ENCODE data around the gene TCOF1.

The TCOF1 gene

DNA sequence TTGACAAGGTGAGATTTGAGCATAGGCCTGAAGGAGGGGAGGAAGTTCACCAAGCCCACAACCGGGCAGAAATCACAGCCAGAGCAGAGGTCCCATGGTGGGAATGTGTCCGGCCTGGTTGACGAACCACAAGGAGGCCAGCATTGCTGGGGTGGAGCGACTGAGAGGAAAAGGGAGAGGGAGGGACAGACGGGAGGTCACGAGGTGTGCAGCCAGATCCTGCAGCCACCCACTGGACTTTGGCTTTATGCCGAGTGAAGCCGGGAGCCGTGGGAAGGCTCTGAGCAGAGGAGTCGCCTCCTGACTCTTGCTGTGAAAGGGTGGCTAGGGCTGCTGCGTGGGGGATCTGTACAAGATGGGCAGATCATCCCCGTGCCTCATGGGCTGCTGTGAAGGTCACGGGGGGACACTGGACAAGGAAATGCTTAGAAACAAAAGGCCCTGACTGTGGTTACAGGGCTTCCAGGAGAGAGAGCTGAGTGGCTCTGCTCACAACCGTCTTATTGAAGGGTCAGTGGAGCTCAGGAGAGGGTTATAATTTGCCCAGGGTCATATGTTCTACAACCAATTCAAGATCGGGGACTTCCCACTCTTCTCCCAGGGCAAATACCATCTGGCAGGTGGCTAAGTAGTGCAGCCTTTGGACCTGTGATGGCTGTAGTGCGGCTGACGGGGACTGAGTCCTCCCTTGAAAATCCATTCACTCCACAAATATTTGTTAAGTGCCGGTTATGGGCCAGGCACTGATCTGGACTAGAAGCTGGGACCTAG is 70.8 kb downstream of the TCOF1 start:
- H4K8ac ChIP-seq (ENCODE audit: low read depth, low read length): no peak overlapping the region
- H2BK120ac ChIP-seq (ENCODE audit: low read depth, low read length): no peak overlapping the region
- no peak overlapping the region for H3K4me2 ChIP-seq (ENCODE audit: insufficient read depth, low read length, poor library complexity, severe bottlenecking)
- peak overlapping the region; percentile 53 for H2AK5ac ChIP-seq (ENCODE audit: low read depth, low read length)
- peaks cover 2% of the 10 kb centered on the region for H3K79me1 ChIP-seq (ENCODE audit: low read depth, low read length)
- H3K18ac ChIP-seq (ENCODE audit: low read length): peak overlapping the region; percentile 65
- no peaks in the 10 kb centered on the region for H3K27me3 ChIP-seq (ENCODE audit: control insufficient read depth in 3 of 3, insufficient read depth in 3 of 3, low read depth in 1 of 3, low read length in 3 of 3)
- WGBS, 2 donors (ENCODE audit: extremely low coverage in 2 of 2, insufficient read length in 2 of 2, insufficient replicate concordance in 1 of 2): no CpG with 5 or more reads among the region's 18 CpGs
- no peaks in the 10 kb centered on the region for H3K9me3 ChIP-seq (replicated peaks in 1 of 2; ENCODE audit: control insufficient read depth in 2 of 2, insufficient read depth in 1 of 2, low read depth in 1 of 2, low read length in 2 of 2)
- peaks cover 0 to 8% of the 10 kb centered on the region in 2 donors for H3K4me1 ChIP-seq (ENCODE audit: control insufficient read depth in 2 of 2, insufficient read depth in 1 of 2, low read depth in 1 of 2, low read length in 2 of 2)
- H2BK5ac ChIP-seq (ENCODE audit: low read length): peak overlapping the region; percentile 48
- H3K4ac ChIP-seq (ENCODE audit: low read length): no peak overlapping the region
- H3K36me3 ChIP-seq (replicated peaks in 1 of 2; ENCODE audit: control insufficient read depth in 2 of 2, insufficient read depth in 2 of 2, low read length in 2 of 2): no peaks in the 10 kb centered on the region
- DNase-seq (ENCODE audit: low spot score): no peak
- H3K23ac ChIP-seq (ENCODE audit: low read depth, low read length, poor library complexity): peak overlapping the region; percentile 65
- peak overlapping the region; percentile 70 for H2BK15ac ChIP-seq (ENCODE audit: low read length)
- no peak overlapping the region for H3K9ac ChIP-seq (ENCODE audit: low read depth, low read length, poor library complexity)
- peak overlapping the region; percentile 94 for H2AFZ ChIP-seq (ENCODE audit: low read length)
- H3K14ac ChIP-seq (ENCODE audit: low read length): no peak overlapping the region
- H3K4me3 ChIP-seq (ENCODE audit: low read length in 2 of 2): no peak overlapping the region
- no peak overlapping the region for H4K91ac ChIP-seq (ENCODE audit: low read depth, low read length, poor library complexity)
- peak overlapping the region; percentile 46 for H2BK12ac ChIP-seq (ENCODE audit: low read length)
- H3K27ac ChIP-seq (replicated peaks; ENCODE audit: low read length): no peak overlapping the region

DNA sequence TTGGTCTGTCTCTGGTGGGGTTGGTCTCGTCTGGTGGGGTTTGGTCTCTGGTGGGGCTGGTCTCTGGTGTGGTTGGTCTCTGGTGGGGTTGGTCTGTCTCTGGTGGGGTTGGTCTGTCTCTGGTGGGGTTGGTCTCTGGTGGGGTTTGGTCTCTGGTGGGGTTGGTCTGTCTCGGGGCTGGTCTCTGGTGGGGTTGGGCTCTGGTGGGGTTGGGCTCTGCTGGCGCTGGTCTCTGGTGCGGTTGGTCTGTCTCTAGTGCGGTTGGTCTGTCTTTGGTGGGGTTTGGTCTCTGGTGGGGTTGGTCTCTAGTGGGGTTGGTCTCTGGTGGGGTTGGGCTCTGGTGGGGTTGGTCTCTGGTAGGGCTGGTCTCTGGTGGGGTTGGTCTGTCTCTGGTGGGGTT is 71.5 kb downstream of the TCOF1 start:
- Histone ChIP-seq H2BK5ac (ENCODE audit: low read length) (no peak overlapping the region), H3K9ac (ENCODE audit: low read depth, low read length, poor library complexity) (no peak overlapping the region), H2AFZ (ENCODE audit: low read length) (no peak overlapping the region), H4K91ac (ENCODE audit: low read depth, low read length, poor library complexity) (no peak overlapping the region), H2BK120ac (ENCODE audit: low read depth, low read length) (no peak overlapping the region), H2BK15ac (ENCODE audit: low read length) (no peak overlapping the region), H3K18ac (ENCODE audit: low read length) (no peak overlapping the region), H4K8ac (ENCODE audit: low read depth, low read length) (no peak overlapping the region), H3K27ac (replicated peaks; ENCODE audit: low read length) (no peak overlapping the region), H3K27me3 (ENCODE audit: control insufficient read depth in 3 of 3, insufficient read depth in 3 of 3, low read depth in 1 of 3, low read length in 3 of 3) (no peaks in the 10 kb centered on the region), H3K9me3 (replicated peaks in 1 of 2; ENCODE audit: control insufficient read depth in 2 of 2, insufficient read depth in 1 of 2, low read depth in 1 of 2, low read length in 2 of 2) (no peaks in the 10 kb centered on the region), H3K4me1 (ENCODE audit: control insufficient read depth in 2 of 2, insufficient read depth in 1 of 2, low read depth in 1 of 2, low read length in 2 of 2) (peaks cover 0 to 8% of the 10 kb centered on the region in 2 donors), H3K79me1 (ENCODE audit: low read depth, low read length) (peaks cover 2% of the 10 kb centered on the region), H3K14ac (ENCODE audit: low read length) (no peak overlapping the region), H2BK12ac (ENCODE audit: low read length) (no peak overlapping the region), H3K4me2 (ENCODE audit: insufficient read depth, low read length, poor library complexity, severe bottlenecking) (no peak overlapping the region), H2AK5ac (ENCODE audit: low read depth, low read length) (no peak overlapping the region), H3K4ac (ENCODE audit: low read length) (no peak overlapping the region), H3K36me3 (replicated peaks in 1 of 2; ENCODE audit: control insufficient read depth in 2 of 2, insufficient read depth in 2 of 2, low read length in 2 of 2) (no peaks in the 10 kb centered on the region), H3K23ac (ENCODE audit: low read depth, low read length, poor library complexity) (no peak overlapping the region), H3K4me3 (ENCODE audit: low read length in 2 of 2) (no peak overlapping the region)
- no peak for DNase-seq (ENCODE audit: low spot score)
- WGBS, 2 donors (ENCODE audit: extremely low coverage in 2 of 2, insufficient read length in 2 of 2, insufficient replicate concordance in 1 of 2): no CpG with 5 or more reads among the region's 5 CpGs

DNA sequence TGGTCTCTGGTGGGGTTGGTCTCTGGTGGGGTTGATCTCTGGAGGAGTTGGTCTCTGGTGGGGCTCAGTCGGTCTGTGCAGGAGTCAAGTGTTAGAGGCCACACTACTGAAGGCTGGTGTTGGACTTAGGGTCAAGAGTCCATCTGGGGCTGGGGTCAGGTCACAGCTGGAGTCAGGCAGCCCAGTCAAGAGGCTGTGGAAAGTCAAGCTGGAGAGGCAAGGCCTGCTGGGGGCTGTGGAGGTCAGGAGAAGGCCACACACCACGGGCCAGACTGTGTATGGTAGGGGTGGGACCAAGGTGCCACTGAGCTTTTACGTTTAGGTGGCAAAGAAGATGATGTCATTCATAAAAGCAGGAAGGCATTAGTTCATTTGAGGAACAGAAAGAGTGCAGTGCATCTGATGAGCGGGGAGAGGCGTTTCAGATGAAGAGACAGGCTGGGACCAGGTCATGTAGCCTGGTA is 71.9 kb downstream of the TCOF1 start:
- Histone ChIP-seq H3K23ac (ENCODE audit: low read depth, low read length, poor library complexity) (no peak overlapping the region), H3K4me3 (ENCODE audit: low read length in 2 of 2) (peak overlapping the region in 1 of 2 donors; percentile 25), H2BK120ac (ENCODE audit: low read depth, low read length) (no peak overlapping the region), H3K14ac (ENCODE audit: low read length) (no peak overlapping the region), H2BK12ac (ENCODE audit: low read length) (no peak overlapping the region), H4K91ac (ENCODE audit: low read depth, low read length, poor library complexity) (no peak overlapping the region), H4K8ac (ENCODE audit: low read depth, low read length) (no peak overlapping the region), H3K9me3 (replicated peaks in 1 of 2; ENCODE audit: control insufficient read depth in 2 of 2, insufficient read depth in 1 of 2, low read depth in 1 of 2, low read length in 2 of 2) (no peaks in the 10 kb centered on the region), H3K4me1 (ENCODE audit: control insufficient read depth in 2 of 2, insufficient read depth in 1 of 2, low read depth in 1 of 2, low read length in 2 of 2) (peaks cover 0 to 8% of the 10 kb centered on the region in 2 donors), H2AK5ac (ENCODE audit: low read depth, low read length) (no peak overlapping the region), H3K27me3 (ENCODE audit: control insufficient read depth in 3 of 3, insufficient read depth in 3 of 3, low read depth in 1 of 3, low read length in 3 of 3) (no peaks in the 10 kb centered on the region), H3K9ac (ENCODE audit: low read depth, low read length, poor library complexity) (no peak overlapping the region), H2AFZ (ENCODE audit: low read length) (no peak overlapping the region), H2BK15ac (ENCODE audit: low read length) (no peak overlapping the region), H3K4me2 (ENCODE audit: insufficient read depth, low read length, poor library complexity, severe bottlenecking) (no peak overlapping the region), H2BK5ac (ENCODE audit: low read length) (no peak overlapping the region), H3K4ac (ENCODE audit: low read length) (no peak overlapping the region), H3K18ac (ENCODE audit: low read length) (no peak overlapping the region), H3K36me3 (replicated peaks in 1 of 2; ENCODE audit: control insufficient read depth in 2 of 2, insufficient read depth in 2 of 2, low read length in 2 of 2) (no peaks in the 10 kb centered on the region), H3K27ac (replicated peaks; ENCODE audit: low read length) (no peak overlapping the region), H3K79me1 (ENCODE audit: low read depth, low read length) (peaks cover 2% of the 10 kb centered on the region)
- no peak for DNase-seq (ENCODE audit: low spot score)
- WGBS, 2 donors (ENCODE audit: extremely low coverage in 2 of 2, insufficient read length in 2 of 2, insufficient replicate concordance in 1 of 2): no CpG with 5 or more reads among the region's 5 CpGs

DNA sequence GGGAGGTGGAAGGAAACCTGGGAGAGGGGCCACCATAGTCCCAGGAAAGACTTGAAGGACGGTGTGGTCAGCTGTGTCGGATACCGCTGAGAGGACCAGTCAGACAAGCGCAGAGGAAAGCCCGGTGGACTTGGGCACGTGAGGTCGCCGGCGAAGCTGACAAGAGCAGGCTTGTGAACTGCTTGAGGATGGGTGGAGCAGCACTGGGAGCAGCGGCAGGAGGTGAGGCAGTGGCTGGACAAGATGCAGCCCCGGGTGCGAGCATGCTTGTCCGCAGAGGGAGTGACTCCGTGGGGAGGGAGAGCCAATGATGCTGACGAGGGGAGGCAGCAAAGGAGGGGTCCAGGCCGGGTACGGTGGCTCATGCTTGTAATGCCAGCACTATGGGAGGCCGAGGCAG is 73.6 kb downstream of the TCOF1 start:
- Histone ChIP-seq H3K4ac (ENCODE audit: low read length) (no peak overlapping the region), H2BK5ac (ENCODE audit: low read length) (peak overlapping the region; percentile 78), H2AK5ac (ENCODE audit: low read depth, low read length) (no peak overlapping the region), H3K79me1 (ENCODE audit: low read depth, low read length) (peaks cover 2% of the 10 kb centered on the region), H2AFZ (ENCODE audit: low read length) (no peak overlapping the region), H3K4me3 (ENCODE audit: low read length in 2 of 2) (no peak overlapping the region), H2BK120ac (ENCODE audit: low read depth, low read length) (no peak overlapping the region), H3K9me3 (replicated peaks in 1 of 2; ENCODE audit: control insufficient read depth in 2 of 2, insufficient read depth in 1 of 2, low read depth in 1 of 2, low read length in 2 of 2) (no peaks in the 10 kb centered on the region), H3K27ac (replicated peaks; ENCODE audit: low read length) (no peak overlapping the region), H3K18ac (ENCODE audit: low read length) (peak overlapping the region; percentile 71), H3K23ac (ENCODE audit: low read depth, low read length, poor library complexity) (peak overlapping the region; percentile 94), H3K4me2 (ENCODE audit: insufficient read depth, low read length, poor library complexity, severe bottlenecking) (no peak overlapping the region), H4K8ac (ENCODE audit: low read depth, low read length) (no peak overlapping the region), H2BK15ac (ENCODE audit: low read length) (peak overlapping the region; percentile 30), H3K4me1 (ENCODE audit: control insufficient read depth in 2 of 2, insufficient read depth in 1 of 2, low read depth in 1 of 2, low read length in 2 of 2) (peaks cover 0 to 8% of the 10 kb centered on the region in 2 donors), H3K36me3 (replicated peaks in 1 of 2; ENCODE audit: control insufficient read depth in 2 of 2, insufficient read depth in 2 of 2, low read length in 2 of 2) (no peaks in the 10 kb centered on the region), H3K14ac (ENCODE audit: low read length) (no peak overlapping the region), H2BK12ac (ENCODE audit: low read length) (no peak overlapping the region), H4K91ac (ENCODE audit: low read depth, low read length, poor library complexity) (no peak overlapping the region), H3K27me3 (ENCODE audit: control insufficient read depth in 3 of 3, insufficient read depth in 3 of 3, low read depth in 1 of 3, low read length in 3 of 3) (no peaks in the 10 kb centered on the region), H3K9ac (ENCODE audit: low read depth, low read length, poor library complexity) (no peak overlapping the region)
- no CpG with 5 or more reads among the region's 18 CpGs for WGBS, 2 donors (ENCODE audit: extremely low coverage in 2 of 2, insufficient read length in 2 of 2, insufficient replicate concordance in 1 of 2)
- DNase-seq (ENCODE audit: low spot score): no peak
